HFF-Myc (cell line): ENCODE measurements around the gene ZNF311.
A peak's percentile ranks its signal among the peaks of the same experiment; 100 is the strongest.

Experiments used
- DNase-seq: peaks from one replicate; pipeline ENCODE4 v3.0.0-alpha.2; 2011; ENCODE audit warnings: low read depth; ENCODE audit errors: extremely low read depth
- H3K4me3 ChIP-seq: replicated peaks from 2 replicates; pipeline ENCODE4 v1.5.1; 2011; ENCODE audit warnings: low read depth, mild to moderate bottlenecking, control low read depth, low read length
- TF ChIP-seq, protein P1 (sequence below): IDR thresholded peaks from 2 replicates; pipeline ENCODE4 v1.5.1; 2012; ENCODE audit warnings: mild to moderate bottlenecking, low read depth, low read length, control low read depth; ENCODE audit errors: missing control alignments

Gene ZNF311

DNA sequence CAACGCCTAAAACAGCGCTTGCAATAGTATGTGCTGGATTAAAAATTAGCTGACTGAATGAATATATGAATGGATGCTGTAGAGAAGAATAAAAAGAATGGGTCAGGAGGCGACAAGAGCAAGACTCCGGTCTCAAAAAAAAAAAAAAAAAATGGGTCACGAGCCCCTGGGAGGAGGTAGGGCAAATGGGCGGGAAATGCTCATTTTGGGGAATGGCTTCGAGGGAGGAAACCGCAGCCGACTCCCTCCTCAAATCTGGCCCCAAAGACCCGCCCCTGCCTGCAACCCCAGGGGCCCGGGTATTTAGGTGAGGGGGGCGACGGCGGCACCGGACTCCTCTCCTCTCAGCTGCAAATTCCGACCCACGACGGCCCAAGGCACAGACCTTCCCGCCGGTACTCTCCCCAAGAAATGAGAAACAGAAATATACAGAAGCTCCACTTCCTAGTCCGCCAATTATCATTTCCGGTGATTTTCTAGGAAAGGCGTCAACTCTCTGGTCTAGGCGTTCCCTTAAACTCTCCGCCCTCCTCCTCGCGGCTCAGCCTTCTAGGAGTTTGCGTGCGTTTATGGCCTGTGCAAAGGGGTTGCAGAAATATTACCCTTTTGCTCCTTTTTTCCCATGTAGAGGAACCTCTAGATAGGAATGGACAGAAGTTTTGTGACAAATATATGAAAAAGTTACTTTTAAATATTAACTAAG lies at the start of gene ZNF311:
Gene ZNF311, minus strand, starts transcription at position 133 of the 703 bp plus-strand sequence. CDS start 1,361 bp downstream, outside the sequence.
- peak within 1 kb of the TSS; percentile 47 for H3K4me3 ChIP-seq
- TF ChIP-seq, protein P1, sequence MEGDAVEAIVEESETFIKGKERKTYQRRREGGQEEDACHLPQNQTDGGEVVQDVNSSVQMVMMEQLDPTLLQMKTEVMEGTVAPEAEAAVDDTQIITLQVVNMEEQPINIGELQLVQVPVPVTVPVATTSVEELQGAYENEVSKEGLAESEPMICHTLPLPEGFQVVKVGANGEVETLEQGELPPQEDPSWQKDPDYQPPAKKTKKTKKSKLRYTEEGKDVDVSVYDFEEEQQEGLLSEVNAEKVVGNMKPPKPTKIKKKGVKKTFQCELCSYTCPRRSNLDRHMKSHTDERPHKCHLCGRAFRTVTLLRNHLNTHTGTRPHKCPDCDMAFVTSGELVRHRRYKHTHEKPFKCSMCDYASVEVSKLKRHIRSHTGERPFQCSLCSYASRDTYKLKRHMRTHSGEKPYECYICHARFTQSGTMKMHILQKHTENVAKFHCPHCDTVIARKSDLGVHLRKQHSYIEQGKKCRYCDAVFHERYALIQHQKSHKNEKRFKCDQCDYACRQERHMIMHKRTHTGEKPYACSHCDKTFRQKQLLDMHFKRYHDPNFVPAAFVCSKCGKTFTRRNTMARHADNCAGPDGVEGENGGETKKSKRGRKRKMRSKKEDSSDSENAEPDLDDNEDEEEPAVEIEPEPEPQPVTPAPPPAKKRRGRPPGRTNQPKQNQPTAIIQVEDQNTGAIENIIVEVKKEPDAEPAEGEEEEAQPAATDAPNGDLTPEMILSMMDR = no peak
- DNase-seq = no peak

DNA sequence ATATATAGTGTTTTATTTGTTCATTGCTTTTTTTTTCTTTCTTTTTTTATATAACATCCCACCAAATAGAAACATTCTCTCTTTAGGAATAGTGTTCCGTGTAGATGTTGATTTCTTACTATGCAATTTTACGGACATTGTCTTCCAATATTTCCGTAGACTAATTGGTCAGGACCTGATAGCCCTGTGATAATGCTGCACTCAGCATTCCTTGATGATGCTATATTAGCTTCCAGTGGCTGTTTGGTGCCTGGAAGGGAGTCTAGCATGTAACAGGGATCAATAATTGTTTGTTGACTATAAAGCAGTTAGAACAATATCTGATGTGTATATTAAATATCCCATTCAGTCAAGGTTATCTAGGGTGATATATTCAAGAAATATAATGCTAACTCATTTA lies 46.6 kb upstream of the ZNF311 start:
- TF ChIP-seq, protein P1 = no peak
- H3K4me3 ChIP-seq = no peak overlapping the region
- no peak for DNase-seq

DNA sequence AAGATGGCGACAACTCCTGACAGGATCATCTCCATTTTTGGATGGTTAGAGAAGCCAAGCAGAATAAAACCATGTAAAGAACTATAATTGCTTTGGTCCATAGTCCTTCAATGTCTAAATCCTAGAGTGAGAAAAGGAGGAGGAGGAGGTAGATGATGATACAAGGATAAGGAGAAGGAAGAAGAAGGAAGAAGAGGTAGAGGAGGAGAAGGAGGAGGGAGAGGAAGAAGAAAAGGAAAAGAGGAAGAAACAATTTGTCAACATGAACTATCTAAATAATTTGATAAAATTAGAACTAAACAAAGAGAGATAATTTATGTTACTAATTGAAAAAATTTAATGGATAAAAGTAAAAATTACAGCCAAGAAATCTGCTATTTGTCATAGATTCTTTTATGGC lies 40.0 kb upstream of the ZNF311 start, which contains the start of gene OR2W1:
Gene OR2W1, minus strand, starts transcription at position 101 of the 400 bp plus-strand sequence. Its CDS starts 0 bp downstream, at position 101.
- no peak within 1 kb of the TSS for H3K4me3 ChIP-seq
- TF ChIP-seq, protein P1 = no peak
- DNase-seq = no peak

DNA sequence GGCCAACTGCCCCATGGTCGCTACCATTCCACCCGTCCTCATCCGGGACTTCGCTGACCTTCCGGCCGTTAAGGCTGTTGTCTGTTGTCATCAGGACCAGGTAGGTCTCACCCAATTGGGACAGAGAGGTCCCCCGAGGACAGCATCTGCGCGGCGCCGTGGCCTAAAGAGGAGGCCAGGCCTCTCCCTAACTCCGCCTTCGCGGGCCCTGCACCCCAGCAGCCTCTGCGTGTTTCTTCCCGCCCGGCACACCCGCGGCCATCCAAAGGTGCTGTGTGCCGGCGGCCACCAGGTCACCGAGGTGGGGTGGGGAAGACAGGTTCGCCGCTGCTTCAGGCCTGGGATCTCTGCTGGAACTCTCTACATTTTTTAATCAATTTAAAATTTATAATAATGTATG lies 30.8 kb upstream of the ZNF311 start:
- H3K4me3 ChIP-seq = no peak overlapping the region
- DNase-seq = no peak
- TF ChIP-seq, protein P1 = no peak

DNA sequence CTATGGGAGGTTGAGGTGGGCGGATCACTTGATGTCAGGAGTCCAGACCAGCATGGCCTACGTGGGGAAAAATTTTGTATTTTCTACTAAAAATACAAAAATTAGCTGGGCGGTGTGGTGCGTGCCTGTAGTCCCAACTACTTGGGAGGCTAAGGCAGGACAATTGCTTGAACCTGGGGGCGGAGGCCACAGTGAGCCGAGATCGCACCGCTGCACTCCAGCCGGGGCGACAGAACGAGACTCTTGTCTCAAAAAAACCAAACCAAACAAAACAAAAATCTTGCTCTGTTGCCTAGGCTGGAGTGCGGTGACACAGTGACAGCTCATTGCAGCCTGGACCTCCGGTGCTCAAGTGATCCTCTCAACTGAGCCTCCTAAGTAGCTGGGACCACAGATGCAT lies 23.7 kb upstream of the ZNF311 start:
- H3K4me3 ChIP-seq = no peak overlapping the region
- DNase-seq = no peak
- TF ChIP-seq, protein P1 = no peak

DNA sequence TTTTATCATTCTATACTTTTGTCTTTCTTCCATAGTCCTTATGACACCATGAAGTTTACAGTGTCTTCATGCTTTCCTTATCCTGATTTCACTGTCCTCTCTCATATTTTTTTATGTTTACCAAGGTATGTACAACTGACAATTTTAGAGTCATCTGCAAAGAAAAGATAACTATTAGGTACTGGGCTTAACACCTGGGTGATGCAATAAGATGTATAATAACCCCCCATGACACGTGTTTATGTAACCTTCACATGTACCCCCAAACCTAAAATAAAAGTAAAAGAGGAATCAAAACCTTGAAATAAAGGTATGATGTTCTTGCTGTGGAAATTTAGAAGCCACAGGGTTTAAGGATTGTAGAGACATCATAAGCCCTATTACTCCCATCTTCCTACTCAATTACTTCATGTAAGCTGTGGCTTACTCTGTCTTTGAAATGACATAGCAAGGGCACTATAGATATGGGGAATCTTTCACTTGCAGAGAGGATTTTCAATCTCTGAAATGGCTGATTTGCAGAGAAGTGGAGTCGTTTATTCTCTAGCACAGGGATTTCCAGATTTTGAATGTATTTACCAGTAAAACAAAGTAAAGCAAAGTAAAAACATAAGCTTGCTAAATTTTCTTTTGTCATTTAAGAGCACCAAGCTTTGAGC lies 20.9 kb upstream of the ZNF311 start:
- DNase-seq = no peak
- H3K4me3 ChIP-seq = no peak overlapping the region
- TF ChIP-seq, protein P1 = no peak
